ENCODE data around the gene PDSS2.

DNA sequence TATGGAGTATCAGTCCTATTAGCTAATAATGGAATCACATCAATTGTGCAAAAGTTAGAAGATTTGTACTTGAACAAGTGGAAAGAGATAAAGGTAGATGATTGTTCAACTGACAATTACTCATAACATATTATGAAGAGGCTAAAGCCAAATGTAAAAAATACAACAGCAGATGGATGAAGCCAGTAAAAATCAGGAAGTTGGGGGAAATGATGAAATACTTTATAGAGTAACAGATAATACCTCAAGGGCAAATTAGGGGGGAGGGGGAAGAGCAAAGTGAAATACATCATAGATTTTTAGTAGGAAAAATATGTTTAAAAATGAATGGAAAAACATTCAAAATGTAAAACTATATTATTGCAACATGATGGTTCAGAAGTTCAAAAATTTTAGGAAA lies 114.0 kb downstream of the PDSS2 start:
- TF ChIP-seq, protein P1, sequence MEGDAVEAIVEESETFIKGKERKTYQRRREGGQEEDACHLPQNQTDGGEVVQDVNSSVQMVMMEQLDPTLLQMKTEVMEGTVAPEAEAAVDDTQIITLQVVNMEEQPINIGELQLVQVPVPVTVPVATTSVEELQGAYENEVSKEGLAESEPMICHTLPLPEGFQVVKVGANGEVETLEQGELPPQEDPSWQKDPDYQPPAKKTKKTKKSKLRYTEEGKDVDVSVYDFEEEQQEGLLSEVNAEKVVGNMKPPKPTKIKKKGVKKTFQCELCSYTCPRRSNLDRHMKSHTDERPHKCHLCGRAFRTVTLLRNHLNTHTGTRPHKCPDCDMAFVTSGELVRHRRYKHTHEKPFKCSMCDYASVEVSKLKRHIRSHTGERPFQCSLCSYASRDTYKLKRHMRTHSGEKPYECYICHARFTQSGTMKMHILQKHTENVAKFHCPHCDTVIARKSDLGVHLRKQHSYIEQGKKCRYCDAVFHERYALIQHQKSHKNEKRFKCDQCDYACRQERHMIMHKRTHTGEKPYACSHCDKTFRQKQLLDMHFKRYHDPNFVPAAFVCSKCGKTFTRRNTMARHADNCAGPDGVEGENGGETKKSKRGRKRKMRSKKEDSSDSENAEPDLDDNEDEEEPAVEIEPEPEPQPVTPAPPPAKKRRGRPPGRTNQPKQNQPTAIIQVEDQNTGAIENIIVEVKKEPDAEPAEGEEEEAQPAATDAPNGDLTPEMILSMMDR (IDR thresholded peaks at IDR 0.05), result no peak
- TF ChIP-seq POLR2A (IDR thresholded peaks at IDR 0.05), result no peak
